ENCODE results near the gene SH2D4B. TPM values are rescaled to one million over a fixed set of nuclear protein-coding genes. Genes with fewer than 3 reads are reported as not detected.

Gene SH2D4B
- total RNA-seq, 2 donors from 2014 or later = 0.13 TPM; not detected in 1

DNA sequence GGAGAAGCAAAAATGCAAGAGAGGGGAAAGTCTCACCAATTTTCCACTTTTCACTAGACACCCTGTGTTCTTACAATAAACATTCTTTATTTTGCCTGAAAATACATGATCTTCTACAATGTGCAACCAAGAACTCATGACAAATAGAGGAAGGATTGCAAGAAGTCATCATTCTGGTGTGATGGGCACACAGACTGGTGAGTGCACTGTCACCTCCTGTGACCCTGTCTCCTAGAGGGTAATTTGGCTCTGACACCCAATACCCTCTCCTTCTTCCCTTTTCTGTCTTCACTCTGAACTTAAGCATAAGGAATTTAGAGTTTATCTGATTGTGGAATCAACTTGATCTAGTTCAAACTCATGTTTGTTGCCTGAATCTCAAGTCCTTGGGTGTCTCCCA, 153.7 kb downstream of the SH2D4B start:
- no peak for DNase-seq
- no peaks in the 10 kb centered on the region for H3K9me3 Mint-ChIP-seq
- H3K27ac Mint-ChIP-seq = no peak overlapping the region
- Histone ChIP-seq H3K27ac (ENCODE audit: low read depth, low read length) (no peak overlapping the region), H3K9me3 (ENCODE audit: control insufficient read depth, low read length) (no peaks in the 10 kb centered on the region), H3K4me3 (ENCODE audit: low read length) (no peak overlapping the region), H3K9ac (ENCODE audit: extremely low read depth, low read length, poor library complexity, severe bottlenecking) (no peak overlapping the region), H3K27me3 (ENCODE audit: control insufficient read depth, insufficient read depth, low read length, poor library complexity, severe bottlenecking) (no peaks in the 10 kb centered on the region), H3K4me1 (ENCODE audit: control insufficient read depth, insufficient read depth, low read length) (peaks cover 9% of the 10 kb centered on the region), H3K36me3 (ENCODE audit: control insufficient read depth, insufficient read depth, low read length) (no peaks in the 10 kb centered on the region)
- no peak overlapping the region for H3K4me3 Mint-ChIP-seq
- no peaks in the 10 kb centered on the region for H3K36me3 Mint-ChIP-seq (ENCODE audit: low read depth)
- peaks cover 3% of the 10 kb centered on the region for H3K27me3 Mint-ChIP-seq (ENCODE audit: insufficient read depth)
- peaks cover 11% of the 10 kb centered on the region for H3K4me1 Mint-ChIP-seq
- TF ChIP-seq, protein P1, sequence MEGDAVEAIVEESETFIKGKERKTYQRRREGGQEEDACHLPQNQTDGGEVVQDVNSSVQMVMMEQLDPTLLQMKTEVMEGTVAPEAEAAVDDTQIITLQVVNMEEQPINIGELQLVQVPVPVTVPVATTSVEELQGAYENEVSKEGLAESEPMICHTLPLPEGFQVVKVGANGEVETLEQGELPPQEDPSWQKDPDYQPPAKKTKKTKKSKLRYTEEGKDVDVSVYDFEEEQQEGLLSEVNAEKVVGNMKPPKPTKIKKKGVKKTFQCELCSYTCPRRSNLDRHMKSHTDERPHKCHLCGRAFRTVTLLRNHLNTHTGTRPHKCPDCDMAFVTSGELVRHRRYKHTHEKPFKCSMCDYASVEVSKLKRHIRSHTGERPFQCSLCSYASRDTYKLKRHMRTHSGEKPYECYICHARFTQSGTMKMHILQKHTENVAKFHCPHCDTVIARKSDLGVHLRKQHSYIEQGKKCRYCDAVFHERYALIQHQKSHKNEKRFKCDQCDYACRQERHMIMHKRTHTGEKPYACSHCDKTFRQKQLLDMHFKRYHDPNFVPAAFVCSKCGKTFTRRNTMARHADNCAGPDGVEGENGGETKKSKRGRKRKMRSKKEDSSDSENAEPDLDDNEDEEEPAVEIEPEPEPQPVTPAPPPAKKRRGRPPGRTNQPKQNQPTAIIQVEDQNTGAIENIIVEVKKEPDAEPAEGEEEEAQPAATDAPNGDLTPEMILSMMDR (conservative IDR thresholded peaks at IDR 0.05) = no peak

DNA sequence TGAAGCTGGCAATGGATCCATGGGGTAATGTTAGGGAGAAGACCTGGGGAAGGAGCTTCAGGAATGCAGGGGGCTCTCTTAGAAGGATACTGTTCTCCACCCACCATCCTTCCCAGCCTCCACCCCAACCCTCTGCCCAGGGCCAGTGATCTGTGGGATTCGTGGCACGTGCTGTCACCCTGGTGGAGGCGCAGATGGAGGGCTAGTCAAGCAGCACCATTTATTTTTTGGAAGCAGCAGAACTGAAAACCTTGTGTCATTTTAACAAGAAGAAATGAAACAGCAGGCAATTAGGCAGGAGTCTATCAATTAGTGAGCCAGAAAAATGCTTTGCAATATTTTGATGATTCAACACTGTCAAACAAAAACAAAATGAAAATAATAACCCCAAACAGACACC, 155.9 kb downstream of the SH2D4B start:
- peak; percentile 22 for DNase-seq
- no peak overlapping the region for H3K27ac ChIP-seq (ENCODE audit: low read depth, low read length)
- Mint-ChIP-seq H3K36me3 (ENCODE audit: low read depth) (no peaks in the 10 kb centered on the region), H3K27me3 (ENCODE audit: insufficient read depth) (peaks cover 3% of the 10 kb centered on the region), H3K9me3 (no peaks in the 10 kb centered on the region), H3K4me1 (no peaks in the 10 kb centered on the region), H3K27ac (no peak overlapping the region), H3K4me3 (no peak overlapping the region)
- TF ChIP-seq, protein P1 (conservative IDR thresholded peaks at IDR 0.05) = no peak
- H3K27me3 ChIP-seq (ENCODE audit: control insufficient read depth, insufficient read depth, low read length, poor library complexity, severe bottlenecking) = no peaks in the 10 kb centered on the region
- H3K4me3 ChIP-seq (ENCODE audit: low read length) = no peak overlapping the region
- H3K9me3 ChIP-seq (ENCODE audit: control insufficient read depth, low read length) = no peaks in the 10 kb centered on the region
- H3K4me1 ChIP-seq (ENCODE audit: control insufficient read depth, insufficient read depth, low read length) = no peaks in the 10 kb centered on the region
- WGBS, 2 experiments (ENCODE audit: insufficient coverage in 1 of 2, insufficient read length in 1 of 2) = 80 to 96% methylated on average over 3 of the region's 3 CpGs
- no peaks in the 10 kb centered on the region for H3K36me3 ChIP-seq (ENCODE audit: control insufficient read depth, insufficient read depth, low read length)
- no peak overlapping the region for H3K9ac ChIP-seq (ENCODE audit: extremely low read depth, low read length, poor library complexity, severe bottlenecking)

DNA sequence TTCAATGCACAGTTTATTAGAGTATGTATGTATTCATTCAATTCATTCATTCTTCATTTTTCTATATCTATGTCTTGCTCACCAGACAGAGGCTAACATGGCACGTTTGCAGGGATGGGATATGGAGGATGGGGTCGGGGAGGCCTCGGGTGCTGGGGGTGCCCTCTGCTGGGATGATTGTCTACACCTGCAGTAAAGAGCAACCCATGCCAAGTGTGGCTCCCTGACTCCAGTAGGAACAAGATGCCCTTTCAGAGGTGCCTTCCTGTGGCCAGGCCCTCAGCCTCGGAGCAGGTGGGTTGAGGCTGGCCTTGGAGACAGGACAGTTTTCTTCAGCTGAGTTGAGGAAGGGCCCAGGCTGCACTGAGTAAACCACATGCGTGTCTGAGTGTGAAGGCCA, 157.2 kb downstream of the SH2D4B start:
- Mint-ChIP-seq H3K4me3 (no peak overlapping the region), H3K9me3 (no peaks in the 10 kb centered on the region), H3K36me3 (ENCODE audit: low read depth) (no peaks in the 10 kb centered on the region), H3K27me3 (ENCODE audit: insufficient read depth) (peaks cover 3% of the 10 kb centered on the region), H3K4me1 (peaks cover 3% of the 10 kb centered on the region), H3K27ac (no peak overlapping the region)
- peak; percentile 39 for DNase-seq
- Histone ChIP-seq H3K9me3 (ENCODE audit: control insufficient read depth, low read length) (no peaks in the 10 kb centered on the region), H3K4me1 (ENCODE audit: control insufficient read depth, insufficient read depth, low read length) (peaks cover 3% of the 10 kb centered on the region), H3K9ac (ENCODE audit: extremely low read depth, low read length, poor library complexity, severe bottlenecking) (no peak overlapping the region), H3K27me3 (ENCODE audit: control insufficient read depth, insufficient read depth, low read length, poor library complexity, severe bottlenecking) (no peaks in the 10 kb centered on the region), H3K27ac (ENCODE audit: low read depth, low read length) (no peak overlapping the region), H3K36me3 (ENCODE audit: control insufficient read depth, insufficient read depth, low read length) (no peaks in the 10 kb centered on the region), H3K4me3 (ENCODE audit: low read length) (no peak overlapping the region)
- TF ChIP-seq, protein P1 (conservative IDR thresholded peaks at IDR 0.05) = peak; percentile 45
- 90 to 92% methylated on average over 2 to 5 of the region's 5 CpGs for WGBS, 2 experiments (ENCODE audit: insufficient coverage in 1 of 2, insufficient read length in 1 of 2)

Other genes with a start within 250 kb of the SH2D4B start
- gene MAT1A, start 248.2 kb upstream of the SH2D4B start, total RNA-seq = under 1 TPM; 0.53 to 0.58 TPM
- 1 to 10 TPM in 1 of 2 donors, under 1 TPM in 1; 0.55 to 1.3 TPM for gene DYDC1, start 181.1 kb upstream of the SH2D4B start, total RNA-seq
- gene DYDC2, start 181.1 kb upstream of the SH2D4B start, total RNA-seq = 1 to 10 TPM; 1.9 to 5.3 TPM
- gene PRXL2A, start 129.4 kb upstream of the SH2D4B start, total RNA-seq = 100 to 1,000 TPM; 101 to 127 TPM
- gene TSPAN14, start 83.6 kb upstream of the SH2D4B start, total RNA-seq = 100 to 1,000 TPM; 121 to 123 TPM

All from endodermal cell (in vitro differentiated cells).